OCI-LY1 (cell line): ENCODE results near the gene HCFC1.

Source experiments
- EZH2 ChIP-seq: fragments of 200-600 bp; sonication (generic), shearing (Covaris generic); IDR thresholded peaks from 2 replicates; pipeline ENCODE4 v1.8.0; 2017; ENCODE audit warnings: borderline replicate concordance, mixed run types, mild to moderate bottlenecking, antibody characterized with exemption, low read length, moderate library complexity, mixed read lengths
- TF ChIP-seq, protein P1 (sequence below): fragments of 200-600 bp; sonication (generic), shearing (Covaris generic); IDR thresholded peaks from 2 replicates; pipeline ENCODE4 v1.5.1; 2017; ENCODE audit warnings: mild to moderate bottlenecking, antibody characterized with exemption, low read length, moderate library complexity, mixed read lengths

DNA sequence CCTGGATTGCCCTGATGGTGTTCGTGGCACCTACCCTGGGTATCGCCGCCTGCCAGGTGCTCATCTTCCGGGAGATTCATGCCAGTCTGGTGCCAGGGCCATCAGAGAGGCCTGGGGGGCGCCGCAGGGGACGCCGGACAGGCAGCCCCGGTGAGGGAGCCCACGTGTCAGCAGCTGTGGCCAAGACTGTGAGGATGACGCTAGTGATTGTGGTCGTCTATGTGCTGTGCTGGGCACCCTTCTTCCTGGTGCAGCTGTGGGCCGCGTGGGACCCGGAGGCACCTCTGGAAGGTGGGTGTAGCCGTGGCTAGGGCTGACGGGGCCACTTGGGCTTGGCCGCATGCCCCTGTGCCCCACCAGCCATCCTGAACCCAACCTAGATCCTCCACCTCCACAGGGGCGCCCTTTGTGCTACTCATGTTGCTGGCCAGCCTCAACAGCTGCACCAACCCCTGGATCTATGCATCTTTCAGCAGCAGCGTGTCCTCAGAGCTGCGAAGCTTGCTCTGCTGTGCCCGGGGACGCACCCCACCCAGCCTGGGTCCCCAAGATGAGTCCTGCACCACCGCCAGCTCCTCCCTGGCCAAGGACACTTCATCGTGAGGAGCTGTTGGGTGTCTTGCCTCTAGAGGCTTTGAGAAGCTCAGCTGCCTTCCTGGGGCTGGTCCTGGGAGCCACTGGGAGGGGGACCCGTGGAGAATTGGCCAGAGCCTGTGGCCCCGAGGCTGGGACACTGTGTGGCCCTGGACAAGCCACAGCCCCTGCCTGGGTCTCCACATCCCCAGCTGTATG lies 65.3 kb downstream of the HCFC1 start:
- TF ChIP-seq, protein P1, sequence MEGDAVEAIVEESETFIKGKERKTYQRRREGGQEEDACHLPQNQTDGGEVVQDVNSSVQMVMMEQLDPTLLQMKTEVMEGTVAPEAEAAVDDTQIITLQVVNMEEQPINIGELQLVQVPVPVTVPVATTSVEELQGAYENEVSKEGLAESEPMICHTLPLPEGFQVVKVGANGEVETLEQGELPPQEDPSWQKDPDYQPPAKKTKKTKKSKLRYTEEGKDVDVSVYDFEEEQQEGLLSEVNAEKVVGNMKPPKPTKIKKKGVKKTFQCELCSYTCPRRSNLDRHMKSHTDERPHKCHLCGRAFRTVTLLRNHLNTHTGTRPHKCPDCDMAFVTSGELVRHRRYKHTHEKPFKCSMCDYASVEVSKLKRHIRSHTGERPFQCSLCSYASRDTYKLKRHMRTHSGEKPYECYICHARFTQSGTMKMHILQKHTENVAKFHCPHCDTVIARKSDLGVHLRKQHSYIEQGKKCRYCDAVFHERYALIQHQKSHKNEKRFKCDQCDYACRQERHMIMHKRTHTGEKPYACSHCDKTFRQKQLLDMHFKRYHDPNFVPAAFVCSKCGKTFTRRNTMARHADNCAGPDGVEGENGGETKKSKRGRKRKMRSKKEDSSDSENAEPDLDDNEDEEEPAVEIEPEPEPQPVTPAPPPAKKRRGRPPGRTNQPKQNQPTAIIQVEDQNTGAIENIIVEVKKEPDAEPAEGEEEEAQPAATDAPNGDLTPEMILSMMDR: no peak
- TF ChIP-seq EZH2: no peak
